MM.1S (cell line): ENCODE measurements around the gene PTCRA.

Experiments used
- DNase-seq: peaks from one replicate; pipeline ENCODE4 v3.0.0-alpha.2; 2015
- H2AFZ ChIP-seq: fragments of 300-600 bp; sonication (generic); 2 replicates; pipeline ENCODE4 v1.6.0; 2016; ENCODE audit warnings: antibody characterized with exemption, low read length
- H3F3A ChIP-seq: fragments of 300-600 bp; sonication (generic); 2 replicates; pipeline ENCODE4 v1.6.1; 2016; ENCODE audit warnings: mild to moderate bottlenecking, antibody characterized with exemption, low read length, moderate library complexity, mixed read lengths; ENCODE audit not compliant: insufficient read depth
- H3K27ac ChIP-seq: fragments of 300-600 bp; sonication (generic); 2 replicates; pipeline ENCODE4 v1.5.1; 2016; ENCODE audit warnings: mild to moderate bottlenecking, low read length
- H3K27me3 ChIP-seq: fragments of 300-600 bp; sonication (generic); replicated peaks from 2 replicates; pipeline ENCODE4 v1.6.0; 2016; ENCODE audit warnings: low read length; ENCODE audit not compliant: insufficient read depth
- H3K36me3 ChIP-seq: fragments of 300-600 bp; sonication (generic); replicated peaks from 2 replicates; pipeline ENCODE4 v1.6.1; 2016; ENCODE audit warnings: mild to moderate bottlenecking, low read length, mixed read lengths; ENCODE audit not compliant: insufficient read depth
- H3K4me1 ChIP-seq: fragments of 300-600 bp; sonication (generic); 2 replicates; pipeline ENCODE4 v1.6.1; 2016; ENCODE audit warnings: low read length, mixed read lengths
- H3K4me2 ChIP-seq: fragments of 300-600 bp; sonication (generic); 2 replicates; pipeline ENCODE4 v1.6.0; 2016; ENCODE audit warnings: low read depth, low read length
- H3K4me3 ChIP-seq: fragments of 300-600 bp; sonication (generic); 2 replicates; pipeline ENCODE4 v1.5.1; 2016; ENCODE audit warnings: low read length, mixed read lengths
- H3K79me2 ChIP-seq: fragments of 300-600 bp; sonication (generic); 2 replicates; pipeline ENCODE4 v1.6.1; 2016; ENCODE audit warnings: mixed run types, low read length, mixed read lengths
- H3K9ac ChIP-seq: fragments of 300-600 bp; sonication (generic); 2 replicates; pipeline ENCODE4 v1.6.1; 2016; ENCODE audit warnings: low read length, mixed read lengths
- H3K9me2 ChIP-seq: fragments of 300-600 bp; sonication (generic); replicated peaks from 2 replicates; pipeline ENCODE4 v1.6.1; 2016; ENCODE audit warnings: mild to moderate bottlenecking, low read length, mixed read lengths; ENCODE audit not compliant: insufficient read depth
- H3K9me3 ChIP-seq: fragments of 300-600 bp; sonication (generic); replicated peaks from 2 replicates; pipeline ENCODE4 v1.6.1; 2016; ENCODE audit warnings: mild to moderate bottlenecking, low read length, mixed read lengths; ENCODE audit not compliant: insufficient read depth
- H4K20me1 ChIP-seq: fragments of 300-600 bp; sonication (generic); 2 replicates; pipeline ENCODE4 v1.6.1; 2016; ENCODE audit warnings: mild to moderate bottlenecking, low read length, moderate library complexity, mixed read lengths; ENCODE audit not compliant: insufficient read depth
- EZH2 ChIP-seq: fragments of 300-600 bp; sonication (generic); optimal IDR thresholded peaks from 2 replicates; pipeline ENCODE3; 2017; ENCODE audit warnings: low read depth, mild to moderate bottlenecking, antibody characterized with exemption, low read length, mixed read lengths
- EZH2phosphoT487 ChIP-seq: fragments of 300-600 bp; sonication (generic); IDR thresholded peaks from 2 replicates; pipeline ENCODE4 v1.6.1; 2018; ENCODE audit warnings: antibody characterized with exemption, low read length
- TF ChIP-seq, protein P1 (sequence below): fragments of 300-600 bp; sonication (generic); IDR thresholded peaks from 2 replicates; pipeline ENCODE4 v1.5.1; 2016; ENCODE audit warnings: antibody characterized with exemption, low read length, mixed read lengths

Gene PTCRA

DNA sequence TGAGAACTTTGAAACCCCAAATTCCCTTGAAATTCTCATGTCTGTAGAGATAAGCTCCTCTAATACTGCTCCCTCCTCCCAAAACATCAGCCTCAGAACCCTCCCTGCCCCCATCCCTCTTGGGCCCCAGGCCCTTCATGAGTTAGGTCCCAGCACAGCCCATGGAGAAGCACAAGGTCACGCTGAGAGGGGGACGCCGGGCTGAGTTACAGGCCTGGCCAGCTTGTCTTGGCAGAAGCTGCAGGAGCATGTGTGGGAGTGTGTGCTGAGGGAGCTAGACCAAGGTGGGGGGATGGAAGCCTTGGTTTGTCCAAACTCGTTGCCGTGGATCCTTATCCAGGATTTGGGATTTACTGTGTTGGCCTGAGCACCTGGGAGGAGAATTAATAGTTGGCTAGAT is 8.5 kb upstream of the PTCRA start:
- H3K27ac ChIP-seq: no peak overlapping the region
- H4K20me1 ChIP-seq: no peaks in the 10 kb centered on the region
- H3K27me3 ChIP-seq: no peaks in the 10 kb centered on the region
- no peak overlapping the region for H2AFZ ChIP-seq
- DNase-seq: no peak
- H3K4me1 ChIP-seq: no peaks in the 10 kb centered on the region
- no peaks in the 10 kb centered on the region for H3F3A ChIP-seq
- no peaks in the 10 kb centered on the region for H3K79me2 ChIP-seq
- no peak for TF ChIP-seq EZH2phosphoT487
- no peak for TF ChIP-seq EZH2
- TF ChIP-seq, protein P1, sequence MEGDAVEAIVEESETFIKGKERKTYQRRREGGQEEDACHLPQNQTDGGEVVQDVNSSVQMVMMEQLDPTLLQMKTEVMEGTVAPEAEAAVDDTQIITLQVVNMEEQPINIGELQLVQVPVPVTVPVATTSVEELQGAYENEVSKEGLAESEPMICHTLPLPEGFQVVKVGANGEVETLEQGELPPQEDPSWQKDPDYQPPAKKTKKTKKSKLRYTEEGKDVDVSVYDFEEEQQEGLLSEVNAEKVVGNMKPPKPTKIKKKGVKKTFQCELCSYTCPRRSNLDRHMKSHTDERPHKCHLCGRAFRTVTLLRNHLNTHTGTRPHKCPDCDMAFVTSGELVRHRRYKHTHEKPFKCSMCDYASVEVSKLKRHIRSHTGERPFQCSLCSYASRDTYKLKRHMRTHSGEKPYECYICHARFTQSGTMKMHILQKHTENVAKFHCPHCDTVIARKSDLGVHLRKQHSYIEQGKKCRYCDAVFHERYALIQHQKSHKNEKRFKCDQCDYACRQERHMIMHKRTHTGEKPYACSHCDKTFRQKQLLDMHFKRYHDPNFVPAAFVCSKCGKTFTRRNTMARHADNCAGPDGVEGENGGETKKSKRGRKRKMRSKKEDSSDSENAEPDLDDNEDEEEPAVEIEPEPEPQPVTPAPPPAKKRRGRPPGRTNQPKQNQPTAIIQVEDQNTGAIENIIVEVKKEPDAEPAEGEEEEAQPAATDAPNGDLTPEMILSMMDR: no peak
- no peak overlapping the region for H3K4me2 ChIP-seq
- no peaks in the 10 kb centered on the region for H3K36me3 ChIP-seq
- no peaks in the 10 kb centered on the region for H3K9me3 ChIP-seq
- H3K4me3 ChIP-seq: no peak overlapping the region
- H3K9ac ChIP-seq: no peak overlapping the region
- H3K9me2 ChIP-seq: no peaks in the 10 kb centered on the region

DNA sequence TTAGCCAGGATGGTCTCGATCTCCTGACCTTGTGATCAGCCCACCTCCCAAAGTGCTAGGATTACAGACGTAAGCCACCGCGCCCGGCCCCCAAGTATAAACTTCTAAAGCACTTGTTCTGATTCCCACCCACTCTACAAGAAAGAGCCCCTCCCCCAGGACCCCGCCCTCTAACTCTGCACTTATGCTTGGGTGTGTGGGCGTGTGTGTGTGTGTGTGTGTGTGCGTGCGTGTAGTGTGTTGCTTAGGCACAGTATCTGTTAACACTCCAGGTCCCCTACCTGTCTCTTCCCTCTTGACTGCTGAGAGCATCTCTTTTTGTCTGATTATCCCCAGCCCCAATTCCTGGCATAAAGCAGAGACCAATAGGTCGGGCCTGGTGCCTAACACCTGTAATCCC is 6.0 kb upstream of the PTCRA start:
- Histone ChIP-seq H3F3A (no peaks in the 10 kb centered on the region), H3K27ac (no peak overlapping the region), H4K20me1 (no peaks in the 10 kb centered on the region), H3K4me3 (no peak overlapping the region), H3K4me1 (no peaks in the 10 kb centered on the region), H3K9me3 (no peaks in the 10 kb centered on the region), H3K4me2 (no peak overlapping the region), H3K27me3 (no peaks in the 10 kb centered on the region), H2AFZ (no peak overlapping the region), H3K36me3 (no peaks in the 10 kb centered on the region), H3K9ac (no peak overlapping the region), H3K9me2 (no peaks in the 10 kb centered on the region), H3K79me2 (no peaks in the 10 kb centered on the region)
- TF ChIP-seq EZH2phosphoT487: no peak
- TF ChIP-seq EZH2: no peak
- TF ChIP-seq, protein P1: no peak
- no peak for DNase-seq

DNA sequence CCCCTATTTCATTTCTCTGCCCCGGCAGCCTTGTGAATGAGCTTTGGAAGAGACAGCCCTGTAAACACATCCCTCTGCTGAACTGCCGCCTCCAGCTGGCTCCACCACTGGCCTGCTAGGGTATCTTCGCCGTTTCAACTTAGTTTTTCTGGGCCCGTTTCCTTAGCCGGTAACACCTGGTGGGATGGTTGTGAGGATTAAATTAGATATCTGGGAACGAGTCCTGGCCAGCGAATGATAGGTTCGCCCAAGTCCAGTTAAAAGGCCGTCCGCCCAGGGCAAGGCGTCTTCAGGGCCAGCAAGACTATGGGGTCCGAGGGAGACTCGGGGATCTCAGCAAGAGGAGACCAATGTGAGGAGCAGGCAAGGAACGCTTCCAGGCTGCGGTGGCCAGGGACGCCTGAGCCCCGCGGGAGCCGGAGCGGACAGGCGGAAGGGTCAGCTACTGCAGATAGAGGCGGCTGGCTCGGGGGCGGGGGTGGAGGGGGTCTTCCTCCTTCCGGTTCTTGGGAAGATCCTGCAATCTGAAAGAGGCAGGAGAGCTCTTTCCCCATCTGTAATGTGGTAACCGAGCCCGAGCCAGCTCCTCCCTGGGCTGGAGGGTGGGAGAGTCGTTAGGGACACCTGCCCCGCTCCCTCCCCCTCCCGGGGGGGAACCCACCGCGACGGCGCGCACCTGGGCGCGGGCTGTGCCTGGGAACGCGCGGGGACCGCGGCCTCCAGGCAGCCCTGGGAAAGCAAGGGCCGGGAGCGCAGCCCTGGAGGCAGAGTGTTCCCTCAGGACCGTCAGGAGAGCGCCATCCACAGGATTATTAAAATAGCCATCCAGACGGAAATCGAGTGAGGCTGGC is 4.5 kb upstream of the PTCRA start:
- Histone ChIP-seq H3K27me3 (no peaks in the 10 kb centered on the region), H4K20me1 (no peaks in the 10 kb centered on the region), H3K79me2 (no peaks in the 10 kb centered on the region), H3K36me3 (no peaks in the 10 kb centered on the region), H3F3A (no peaks in the 10 kb centered on the region), H2AFZ (no peak overlapping the region), H3K9ac (no peak overlapping the region), H3K27ac (no peak overlapping the region), H3K4me1 (no peaks in the 10 kb centered on the region), H3K9me2 (no peaks in the 10 kb centered on the region), H3K4me3 (no peak overlapping the region), H3K9me3 (no peaks in the 10 kb centered on the region), H3K4me2 (no peak overlapping the region)
- TF ChIP-seq EZH2 (no peak), EZH2phosphoT487 (no peak)
- no peak for DNase-seq

DNA sequence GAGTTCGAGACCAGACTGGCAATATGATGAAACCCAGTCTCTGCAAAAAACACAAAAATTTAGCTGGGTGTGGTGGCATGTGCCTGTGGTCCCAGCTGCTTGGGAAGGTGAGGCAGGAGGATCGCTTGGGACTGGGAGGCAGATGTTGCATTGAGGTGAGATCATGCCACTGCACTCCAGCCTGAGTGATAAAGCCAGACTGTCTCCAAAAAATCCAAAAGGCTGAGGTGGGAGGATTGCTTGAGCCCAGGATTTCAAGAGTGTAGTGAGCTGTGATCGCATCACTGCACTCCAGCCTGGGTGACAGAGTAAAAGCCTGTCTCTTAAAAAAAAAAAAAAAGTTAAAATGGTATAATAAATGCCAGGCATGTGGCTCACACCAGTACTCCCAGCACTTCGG is 1.3 kb upstream of the PTCRA start:
- H3F3A ChIP-seq: no peaks in the 10 kb centered on the region
- H3K36me3 ChIP-seq: no peaks in the 10 kb centered on the region
- no peaks in the 10 kb centered on the region for H3K79me2 ChIP-seq
- TF ChIP-seq, protein P1: no peak
- TF ChIP-seq EZH2phosphoT487 (no peak), EZH2 (no peak)
- H3K9ac ChIP-seq: no peak overlapping the region
- no peaks in the 10 kb centered on the region for H3K9me3 ChIP-seq
- H3K27ac ChIP-seq: no peak overlapping the region
- no peak overlapping the region for H2AFZ ChIP-seq
- H3K27me3 ChIP-seq: no peaks in the 10 kb centered on the region
- no peaks in the 10 kb centered on the region for H3K9me2 ChIP-seq
- DNase-seq: no peak
- H3K4me3 ChIP-seq: no peak overlapping the region
- no peaks in the 10 kb centered on the region for H4K20me1 ChIP-seq
- H3K4me2 ChIP-seq: no peak overlapping the region
- H3K4me1 ChIP-seq: no peaks in the 10 kb centered on the region
